HepG2 (cell line): Measurements from ENCODE around the gene KSR1. TPM values are rescaled to one million over a fixed set of nuclear protein-coding genes. Genes with fewer than 3 reads are reported as not detected.

Experiments used
- BATF2 ChIP-seq: sonication (generic); formaldehyde crosslinking; IDR thresholded peaks from 2 replicates; pipeline ENCODE4 v1.8.0; 2022; ENCODE audit warnings: mild to moderate bottlenecking, missing genetic modification reagents, moderate library complexity
- EED ChIP-seq: sonication (generic); formaldehyde crosslinking; IDR thresholded peaks from 2 replicates; pipeline ENCODE4 v1.5.0; 2020; ENCODE audit warnings: mild to moderate bottlenecking, missing genetic modification reagents
- FOXP1 ChIP-seq, 2 experiments: fragments of 450-650 bp in 1 of 2; IDR thresholded peaks; 2 replicates each; pipeline ENCODE4 v1.6.1; 2017 to 2018; ENCODE audit warnings: antibody characterized with exemption in 1 of 2
- GLMP ChIP-seq: sonication (generic); formaldehyde crosslinking; IDR thresholded peaks from 2 replicates; pipeline ENCODE4 v1.9.0; 2021; ENCODE audit warnings: missing genetic modification reagents, mild to moderate bottlenecking, borderline replicate concordance
- NR2F6 ChIP-seq, 2 experiments: IDR thresholded peaks; 2 replicates each; pipeline ENCODE4 v1.6.1; 2016; ENCODE audit warnings: antibody characterized with exemption in 1 of 2, mild to moderate bottlenecking in 1 of 2
- PAWR ChIP-seq: sonication (generic); formaldehyde crosslinking; IDR thresholded peaks from 2 replicates; pipeline ENCODE4 v1.4.0; 2020; ENCODE audit warnings: missing genetic modification reagents, mild to moderate bottlenecking, borderline replicate concordance
- PCBP1 ChIP-seq: fragments of 200-400 bp; formaldehyde crosslinking; IDR thresholded peaks from 2 replicates; pipeline ENCODE4 v1.6.1; 2017; ENCODE audit warnings: mild to moderate bottlenecking, low read depth, low read length, borderline replicate concordance
- POGK ChIP-seq: sonication (generic); formaldehyde crosslinking; conservative IDR thresholded peaks from 2 replicates; pipeline ENCODE4 v1.8.0; 2022; ENCODE audit warnings: mild to moderate bottlenecking, moderate library complexity, missing genetic modification reagents
- PTBP1 ChIP-seq: fragments of 200-400 bp; formaldehyde crosslinking; IDR thresholded peaks from 2 replicates; pipeline ENCODE4 v1.6.1; 2018; ENCODE audit warnings: low read length, low read depth; ENCODE audit not compliant: poor library complexity, severe bottlenecking
- SP2 ChIP-seq: sonication (generic); formaldehyde crosslinking; IDR thresholded peaks from 2 replicates; pipeline ENCODE4 v1.5.1; 2020; ENCODE audit warnings: mild to moderate bottlenecking, missing genetic modification reagents
- ZBTB49 ChIP-seq: sonication (generic); formaldehyde crosslinking; IDR thresholded peaks from 2 replicates; pipeline ENCODE4 v1.4.0; 2020; ENCODE audit warnings: missing genetic modification reagents, borderline replicate concordance
- ZNF12 ChIP-seq: sonication (generic); formaldehyde crosslinking; IDR thresholded peaks from 2 replicates; pipeline ENCODE4 v1.5.0; 2020; ENCODE audit warnings: missing genetic modification reagents
- ZNF136 ChIP-seq: sonication (generic); formaldehyde crosslinking; IDR thresholded peaks from 2 replicates; pipeline ENCODE4 v1.8.1; 2022; ENCODE audit warnings: low read depth, mild to moderate bottlenecking, moderate library complexity, missing genetic modification reagents
- ZNF230 ChIP-seq: sonication (generic); formaldehyde crosslinking; IDR thresholded peaks from 2 replicates; pipeline ENCODE4 v1.4.0; 2020; ENCODE audit warnings: mild to moderate bottlenecking, missing genetic modification reagents
- ZNF296 ChIP-seq: sonication (generic); formaldehyde crosslinking; conservative IDR thresholded peaks from 2 replicates; pipeline ENCODE4 v1.5.0; 2020; ENCODE audit warnings: mild to moderate bottlenecking, missing genetic modification reagents
- ZNF513 ChIP-seq: sonication (generic); formaldehyde crosslinking; conservative IDR thresholded peaks from 2 replicates; pipeline ENCODE4 v1.5.0; 2020; ENCODE audit warnings: missing genetic modification reagents
- ZNF564 ChIP-seq: sonication (generic); formaldehyde crosslinking; IDR thresholded peaks from 2 replicates; pipeline ENCODE4 v1.8.1; 2023; ENCODE audit warnings: mild to moderate bottlenecking, missing genetic modification reagents
- ZNF607 ChIP-seq: sonication (generic); formaldehyde crosslinking; IDR thresholded peaks from 2 replicates; pipeline ENCODE4 v1.5.1; 2020; ENCODE audit warnings: missing genetic modification reagents, mild to moderate bottlenecking, borderline replicate concordance
- ZNF616 ChIP-seq: sonication (generic); formaldehyde crosslinking; IDR thresholded peaks from 2 replicates; pipeline ENCODE4 v1.5.0; 2020; ENCODE audit warnings: low read depth, mild to moderate bottlenecking, missing genetic modification reagents
- ZNF879 ChIP-seq: sonication (generic); formaldehyde crosslinking; IDR thresholded peaks from 2 replicates; pipeline ENCODE4 v1.8.1; 2023; ENCODE audit warnings: missing genetic modification reagents
- polyA plus RNA-seq, 8 experiments: library from polyadenylated mRNA; depleted of rRNA in 3 of 8; stranded (reverse) in 7 of 8; unstranded in 1 of 8; fragments of >200 nt; fragmentation: Illumina TruSeq in 4 of 8; extraction: Trizol in 4 of 8; gene quantifications; 2 replicates each; pipeline versions ENCODE4 v1.2.1 to v1.2.3, GENCODE V29; 2011 to 2016; ENCODE audit warnings: low read depth in 4 of 8, missing spikeins in 1 of 8, mixed read lengths in 1 of 8; ENCODE audit not compliant: insufficient read depth in 1 of 8
- total RNA-seq, 5 experiments: library from RNA; depleted of rRNA; stranded (reverse); fragments of >200 nt; fragmentation: Illumina TruSeq; extraction: Trizol; gene quantifications; 2 replicates each; pipeline ENCODE4 v1.2.3, GENCODE V29; 2016; ENCODE audit warnings: low read depth in 1 of 5

The KSR1 gene
- total and polyA plus RNA-seq, 2 of the 13 experiments (the other 11 are each of a cell fraction or from before 2014, with no cell fraction given): 10.1 to 16.6 TPM

- TF ChIP-seq ZNF564 (CRISPR knock-in tag) (no peak), ZNF616 (CRISPR knock-in tag) (no peak), SP2 (CRISPR knock-in tag) (no peak), ZNF607 (CRISPR knock-in tag) (no peak), ZNF513 (CRISPR knock-in tag) (no peak), ZBTB49 (CRISPR knock-in tag) (no peak), FOXP1 (IDR thresholded peaks at IDR 0.05) (no peak), FOXP1 (CRISPR knock-in tag; IDR thresholded peaks at IDR 0.05) (peak; percentile 77), ZNF230 (CRISPR knock-in tag) (no peak), ZNF136 (no peak), PCBP1 (no peak), PAWR (CRISPR knock-in tag) (no peak), ZNF12 (no peak), ZNF296 (CRISPR knock-in tag) (0 out of 2 replicates have a peak, but pooled peaks have one; percentile 8), NR2F6 (IDR thresholded peaks at IDR 0.05) (0 out of 2 replicates have a peak, but pooled peaks have one; percentile 27), NR2F6 (CRISPR knock-in tag; IDR thresholded peaks at IDR 0.05) (no peak), BATF2 (CRISPR knock-in tag) (no peak), EED (CRISPR knock-in tag) (no peak), ZNF879 (CRISPR knock-in tag) (no peak), PTBP1 (no peak), POGK (CRISPR knock-in tag) (no peak), GLMP (CRISPR knock-in tag) (no peak)
Observed at GRCh38 chr17:27530764-27531391, 74.6 kb downstream of the KSR1 start (continued).
